HEK293 (cell line): ENCODE results near the gene LSS.

Experiments
- GLIS2 ChIP-seq: fragments of 450-650 bp; formaldehyde crosslinking; IDR thresholded peaks from 2 replicates; pipeline ENCODE4 v1.5.1; 2016; ENCODE audit warnings: missing biosample characterization, missing genetic modification characterization
- TCF7L2 ChIP-seq: IDR thresholded peaks from 2 replicates; pipeline ENCODE4 v1.6.1; 2011; ENCODE audit warnings: low read depth, mild to moderate bottlenecking, inconsistent platforms, low read length, moderate library complexity, borderline replicate concordance
- ZBTB1 ChIP-seq: fragments of 450-650 bp; formaldehyde crosslinking; IDR thresholded peaks from 2 replicates; pipeline ENCODE4 v1.5.1; 2016; ENCODE audit warnings: missing biosample characterization, missing genetic modification characterization
- ZNF175 ChIP-seq: fragments of 450-650 bp; formaldehyde crosslinking; IDR thresholded peaks from 2 replicates; pipeline ENCODE4 v1.5.1; 2016; ENCODE audit warnings: missing biosample characterization, missing genetic modification characterization
- ZNF248 ChIP-seq: fragments of 450-650 bp; formaldehyde crosslinking; IDR thresholded peaks from 2 replicates; pipeline ENCODE4 v1.5.1; 2017; ENCODE audit warnings: missing biosample characterization, missing genetic modification characterization
- ZNF785 ChIP-seq: fragments of 450-650 bp; formaldehyde crosslinking; IDR thresholded peaks from 2 replicates; pipeline ENCODE4 v1.5.1; 2016; ENCODE audit warnings: missing biosample characterization, missing genetic modification characterization
- TF ChIP-seq, protein P1 (sequence below): fragments of 450-650 bp; formaldehyde crosslinking; IDR thresholded peaks from 2 replicates; pipeline ENCODE4 v1.5.1; 2016; ENCODE audit warnings: missing biosample characterization, missing genetic modification characterization
- TF ChIP-seq, protein P2 (sequence below): fragments of 450-650 bp; formaldehyde crosslinking; IDR thresholded peaks from 2 replicates; pipeline ENCODE4 v1.5.1; 2016; ENCODE audit warnings: missing biosample characterization, missing genetic modification characterization
- TF ChIP-seq, protein P3 (sequence below): fragments of 450-650 bp; formaldehyde crosslinking; IDR thresholded peaks from 2 replicates; pipeline ENCODE4 v1.5.1; 2016; ENCODE audit warnings: missing biosample characterization, missing genetic modification characterization
- TF ChIP-seq, protein P4 (sequence below): fragments of 450-650 bp; formaldehyde crosslinking; IDR thresholded peaks from 2 replicates; pipeline ENCODE4 v1.5.1; 2017; ENCODE audit warnings: missing biosample characterization, mild to moderate bottlenecking, missing genetic modification characterization, moderate library complexity
- TF ChIP-seq, protein P5 (sequence below): fragments of 450-650 bp; formaldehyde crosslinking; IDR thresholded peaks from 2 replicates; pipeline ENCODE4 v1.5.1; 2016; ENCODE audit warnings: missing biosample characterization, missing genetic modification characterization
- TF ChIP-seq, protein P6 (sequence below): fragments of 450-650 bp; formaldehyde crosslinking; IDR thresholded peaks from 2 replicates; pipeline ENCODE4 v1.5.1; 2016; ENCODE audit warnings: missing biosample characterization, missing genetic modification characterization
- TF ChIP-seq, protein P7 (sequence below): sonication (generic); formaldehyde crosslinking; IDR thresholded peaks from 2 replicates; pipeline ENCODE4 v1.8.1; 2022; ENCODE audit warnings: mild to moderate bottlenecking, moderate library complexity, missing genetic modification reagents
- TF ChIP-seq, protein P8 (sequence below): fragments of 450-650 bp; formaldehyde crosslinking; IDR thresholded peaks from 2 replicates; pipeline ENCODE4 v1.5.1; 2016; ENCODE audit warnings: missing biosample characterization, missing genetic modification characterization

DNA sequence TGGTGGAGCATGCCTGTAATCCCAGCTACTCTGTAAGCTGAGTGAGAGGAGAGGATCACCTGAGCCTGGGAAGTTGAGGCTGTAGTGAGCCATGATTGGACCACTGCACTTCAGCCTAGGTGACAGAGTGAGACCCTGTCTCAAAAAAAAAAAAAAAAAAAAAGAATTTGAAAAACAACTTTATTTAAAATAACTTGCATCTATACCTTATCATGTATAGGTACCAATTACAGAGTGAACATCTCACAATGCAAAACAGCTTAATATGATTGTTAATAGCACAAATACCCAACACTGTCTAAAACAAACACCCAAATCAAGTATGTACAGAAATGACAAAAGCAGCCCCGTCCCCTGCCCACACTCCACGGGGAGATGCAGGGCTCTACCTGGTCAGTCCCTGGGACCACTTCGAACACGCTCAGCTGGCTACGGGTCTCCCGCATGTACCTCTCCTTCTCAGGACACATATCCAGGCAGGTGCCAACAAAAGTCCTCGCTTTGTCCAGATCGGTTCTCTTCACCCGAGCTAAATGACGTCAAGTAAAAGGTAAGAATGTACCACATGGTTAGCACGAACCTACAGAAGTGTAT is 46.3 kb upstream of the LSS start:
- TF ChIP-seq, protein P1, sequence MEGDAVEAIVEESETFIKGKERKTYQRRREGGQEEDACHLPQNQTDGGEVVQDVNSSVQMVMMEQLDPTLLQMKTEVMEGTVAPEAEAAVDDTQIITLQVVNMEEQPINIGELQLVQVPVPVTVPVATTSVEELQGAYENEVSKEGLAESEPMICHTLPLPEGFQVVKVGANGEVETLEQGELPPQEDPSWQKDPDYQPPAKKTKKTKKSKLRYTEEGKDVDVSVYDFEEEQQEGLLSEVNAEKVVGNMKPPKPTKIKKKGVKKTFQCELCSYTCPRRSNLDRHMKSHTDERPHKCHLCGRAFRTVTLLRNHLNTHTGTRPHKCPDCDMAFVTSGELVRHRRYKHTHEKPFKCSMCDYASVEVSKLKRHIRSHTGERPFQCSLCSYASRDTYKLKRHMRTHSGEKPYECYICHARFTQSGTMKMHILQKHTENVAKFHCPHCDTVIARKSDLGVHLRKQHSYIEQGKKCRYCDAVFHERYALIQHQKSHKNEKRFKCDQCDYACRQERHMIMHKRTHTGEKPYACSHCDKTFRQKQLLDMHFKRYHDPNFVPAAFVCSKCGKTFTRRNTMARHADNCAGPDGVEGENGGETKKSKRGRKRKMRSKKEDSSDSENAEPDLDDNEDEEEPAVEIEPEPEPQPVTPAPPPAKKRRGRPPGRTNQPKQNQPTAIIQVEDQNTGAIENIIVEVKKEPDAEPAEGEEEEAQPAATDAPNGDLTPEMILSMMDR (tag by site-specific recombination), result no peak
- TF ChIP-seq ZNF248 (tag by site-specific recombination) (no peak), ZNF175 (no peak), ZNF785 (tag by site-specific recombination) (no peak), ZBTB1 (no peak), TCF7L2 (no peak), GLIS2 (no peak)
- TF ChIP-seq, protein P2, sequence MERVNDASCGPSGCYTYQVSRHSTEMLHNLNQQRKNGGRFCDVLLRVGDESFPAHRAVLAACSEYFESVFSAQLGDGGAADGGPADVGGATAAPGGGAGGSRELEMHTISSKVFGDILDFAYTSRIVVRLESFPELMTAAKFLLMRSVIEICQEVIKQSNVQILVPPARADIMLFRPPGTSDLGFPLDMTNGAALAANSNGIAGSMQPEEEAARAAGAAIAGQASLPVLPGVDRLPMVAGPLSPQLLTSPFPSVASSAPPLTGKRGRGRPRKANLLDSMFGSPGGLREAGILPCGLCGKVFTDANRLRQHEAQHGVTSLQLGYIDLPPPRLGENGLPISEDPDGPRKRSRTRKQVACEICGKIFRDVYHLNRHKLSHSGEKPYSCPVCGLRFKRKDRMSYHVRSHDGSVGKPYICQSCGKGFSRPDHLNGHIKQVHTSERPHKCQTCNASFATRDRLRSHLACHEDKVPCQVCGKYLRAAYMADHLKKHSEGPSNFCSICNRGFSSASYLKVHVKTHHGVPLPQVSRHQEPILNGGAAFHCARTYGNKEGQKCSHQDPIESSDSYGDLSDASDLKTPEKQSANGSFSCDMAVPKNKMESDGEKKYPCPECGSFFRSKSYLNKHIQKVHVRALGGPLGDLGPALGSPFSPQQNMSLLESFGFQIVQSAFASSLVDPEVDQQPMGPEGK (tag by site-specific recombination), result no peak
- TF ChIP-seq, protein P3, sequence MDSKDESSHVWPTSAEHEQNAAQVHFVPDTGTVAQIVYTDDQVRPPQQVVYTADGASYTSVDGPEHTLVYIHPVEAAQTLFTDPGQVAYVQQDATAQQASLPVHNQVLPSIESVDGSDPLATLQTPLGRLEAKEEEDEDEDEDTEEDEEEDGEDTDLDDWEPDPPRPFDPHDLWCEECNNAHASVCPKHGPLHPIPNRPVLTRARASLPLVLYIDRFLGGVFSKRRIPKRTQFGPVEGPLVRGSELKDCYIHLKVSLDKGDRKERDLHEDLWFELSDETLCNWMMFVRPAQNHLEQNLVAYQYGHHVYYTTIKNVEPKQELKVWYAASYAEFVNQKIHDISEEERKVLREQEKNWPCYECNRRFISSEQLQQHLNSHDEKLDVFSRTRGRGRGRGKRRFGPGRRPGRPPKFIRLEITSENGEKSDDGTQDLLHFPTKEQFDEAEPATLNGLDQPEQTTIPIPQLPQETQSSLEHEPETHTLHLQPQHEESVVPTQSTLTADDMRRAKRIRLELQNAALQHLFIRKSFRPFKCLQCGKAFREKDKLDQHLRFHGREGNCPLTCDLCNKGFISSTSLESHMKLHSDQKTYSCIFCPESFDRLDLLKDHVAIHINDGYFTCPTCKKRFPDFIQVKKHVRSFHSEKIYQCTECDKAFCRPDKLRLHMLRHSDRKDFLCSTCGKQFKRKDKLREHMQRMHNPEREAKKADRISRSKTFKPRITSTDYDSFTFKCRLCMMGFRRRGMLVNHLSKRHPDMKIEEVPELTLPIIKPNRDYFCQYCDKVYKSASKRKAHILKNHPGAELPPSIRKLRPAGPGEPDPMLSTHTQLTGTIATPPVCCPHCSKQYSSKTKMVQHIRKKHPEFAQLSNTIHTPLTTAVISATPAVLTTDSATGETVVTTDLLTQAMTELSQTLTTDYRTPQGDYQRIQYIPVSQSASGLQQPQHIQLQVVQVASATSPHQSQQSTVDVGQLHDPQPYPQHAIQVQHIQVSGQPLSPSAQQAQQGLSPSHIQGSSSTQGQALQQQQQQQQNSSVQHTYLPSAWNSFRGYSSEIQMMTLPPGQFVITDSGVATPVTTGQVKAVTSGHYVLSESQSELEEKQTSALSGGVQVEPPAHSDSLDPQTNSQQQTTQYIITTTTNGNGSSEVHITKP, result no peak
- TF ChIP-seq, protein P4, sequence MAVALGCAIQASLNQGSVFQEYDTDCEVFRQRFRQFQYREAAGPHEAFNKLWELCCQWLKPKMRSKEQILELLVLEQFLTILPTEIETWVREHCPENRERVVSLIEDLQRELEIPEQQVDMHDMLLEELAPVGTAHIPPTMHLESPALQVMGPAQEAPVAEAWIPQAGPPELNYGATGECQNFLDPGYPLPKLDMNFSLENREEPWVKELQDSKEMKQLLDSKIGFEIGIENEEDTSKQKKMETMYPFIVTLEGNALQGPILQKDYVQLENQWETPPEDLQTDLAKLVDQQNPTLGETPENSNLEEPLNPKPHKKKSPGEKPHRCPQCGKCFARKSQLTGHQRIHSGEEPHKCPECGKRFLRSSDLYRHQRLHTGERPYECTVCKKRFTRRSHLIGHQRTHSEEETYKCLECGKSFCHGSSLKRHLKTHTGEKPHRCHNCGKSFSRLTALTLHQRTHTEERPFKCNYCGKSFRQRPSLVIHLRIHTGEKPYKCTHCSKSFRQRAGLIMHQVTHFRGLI, result no peak
- TF ChIP-seq, protein P5, sequence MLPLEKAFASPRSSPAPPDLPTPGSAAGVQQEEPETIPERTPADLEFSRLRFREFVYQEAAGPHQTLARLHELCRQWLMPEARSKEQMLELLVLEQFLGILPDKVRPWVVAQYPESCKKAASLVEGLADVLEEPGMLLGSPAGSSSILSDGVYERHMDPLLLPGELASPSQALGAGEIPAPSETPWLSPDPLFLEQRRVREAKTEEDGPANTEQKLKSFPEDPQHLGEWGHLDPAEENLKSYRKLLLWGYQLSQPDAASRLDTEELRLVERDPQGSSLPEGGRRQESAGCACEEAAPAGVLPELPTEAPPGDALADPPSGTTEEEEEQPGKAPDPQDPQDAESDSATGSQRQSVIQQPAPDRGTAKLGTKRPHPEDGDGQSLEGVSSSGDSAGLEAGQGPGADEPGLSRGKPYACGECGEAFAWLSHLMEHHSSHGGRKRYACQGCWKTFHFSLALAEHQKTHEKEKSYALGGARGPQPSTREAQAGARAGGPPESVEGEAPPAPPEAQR (tag by site-specific recombination), result no peak
- TF ChIP-seq, protein P6, sequence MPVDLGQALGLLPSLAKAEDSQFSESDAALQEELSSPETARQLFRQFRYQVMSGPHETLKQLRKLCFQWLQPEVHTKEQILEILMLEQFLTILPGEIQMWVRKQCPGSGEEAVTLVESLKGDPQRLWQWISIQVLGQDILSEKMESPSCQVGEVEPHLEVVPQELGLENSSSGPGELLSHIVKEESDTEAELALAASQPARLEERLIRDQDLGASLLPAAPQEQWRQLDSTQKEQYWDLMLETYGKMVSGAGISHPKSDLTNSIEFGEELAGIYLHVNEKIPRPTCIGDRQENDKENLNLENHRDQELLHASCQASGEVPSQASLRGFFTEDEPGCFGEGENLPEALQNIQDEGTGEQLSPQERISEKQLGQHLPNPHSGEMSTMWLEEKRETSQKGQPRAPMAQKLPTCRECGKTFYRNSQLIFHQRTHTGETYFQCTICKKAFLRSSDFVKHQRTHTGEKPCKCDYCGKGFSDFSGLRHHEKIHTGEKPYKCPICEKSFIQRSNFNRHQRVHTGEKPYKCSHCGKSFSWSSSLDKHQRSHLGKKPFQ, result no peak
- TF ChIP-seq, protein P7, sequence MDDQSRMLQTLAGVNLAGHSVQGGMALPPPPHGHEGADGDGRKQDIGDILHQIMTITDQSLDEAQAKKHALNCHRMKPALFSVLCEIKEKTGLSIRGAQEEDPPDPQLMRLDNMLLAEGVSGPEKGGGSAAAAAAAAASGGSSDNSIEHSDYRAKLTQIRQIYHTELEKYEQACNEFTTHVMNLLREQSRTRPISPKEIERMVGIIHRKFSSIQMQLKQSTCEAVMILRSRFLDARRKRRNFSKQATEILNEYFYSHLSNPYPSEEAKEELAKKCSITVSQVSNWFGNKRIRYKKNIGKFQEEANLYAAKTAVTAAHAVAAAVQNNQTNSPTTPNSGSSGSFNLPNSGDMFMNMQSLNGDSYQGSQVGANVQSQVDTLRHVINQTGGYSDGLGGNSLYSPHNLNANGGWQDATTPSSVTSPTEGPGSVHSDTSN (CRISPR knock-in tag), result no peak
- TF ChIP-seq, protein P8, sequence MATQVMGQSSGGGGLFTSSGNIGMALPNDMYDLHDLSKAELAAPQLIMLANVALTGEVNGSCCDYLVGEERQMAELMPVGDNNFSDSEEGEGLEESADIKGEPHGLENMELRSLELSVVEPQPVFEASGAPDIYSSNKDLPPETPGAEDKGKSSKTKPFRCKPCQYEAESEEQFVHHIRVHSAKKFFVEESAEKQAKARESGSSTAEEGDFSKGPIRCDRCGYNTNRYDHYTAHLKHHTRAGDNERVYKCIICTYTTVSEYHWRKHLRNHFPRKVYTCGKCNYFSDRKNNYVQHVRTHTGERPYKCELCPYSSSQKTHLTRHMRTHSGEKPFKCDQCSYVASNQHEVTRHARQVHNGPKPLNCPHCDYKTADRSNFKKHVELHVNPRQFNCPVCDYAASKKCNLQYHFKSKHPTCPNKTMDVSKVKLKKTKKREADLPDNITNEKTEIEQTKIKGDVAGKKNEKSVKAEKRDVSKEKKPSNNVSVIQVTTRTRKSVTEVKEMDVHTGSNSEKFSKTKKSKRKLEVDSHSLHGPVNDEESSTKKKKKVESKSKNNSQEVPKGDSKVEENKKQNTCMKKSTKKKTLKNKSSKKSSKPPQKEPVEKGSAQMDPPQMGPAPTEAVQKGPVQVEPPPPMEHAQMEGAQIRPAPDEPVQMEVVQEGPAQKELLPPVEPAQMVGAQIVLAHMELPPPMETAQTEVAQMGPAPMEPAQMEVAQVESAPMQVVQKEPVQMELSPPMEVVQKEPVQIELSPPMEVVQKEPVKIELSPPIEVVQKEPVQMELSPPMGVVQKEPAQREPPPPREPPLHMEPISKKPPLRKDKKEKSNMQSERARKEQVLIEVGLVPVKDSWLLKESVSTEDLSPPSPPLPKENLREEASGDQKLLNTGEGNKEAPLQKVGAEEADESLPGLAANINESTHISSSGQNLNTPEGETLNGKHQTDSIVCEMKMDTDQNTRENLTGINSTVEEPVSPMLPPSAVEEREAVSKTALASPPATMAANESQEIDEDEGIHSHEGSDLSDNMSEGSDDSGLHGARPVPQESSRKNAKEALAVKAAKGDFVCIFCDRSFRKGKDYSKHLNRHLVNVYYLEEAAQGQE (tag by site-specific recombination), result no peak
